Measurements from ENCODE around the gene ADGRV1.
"Not testable (repeated sequence)": the region's sequence is repeated elsewhere in the genome, so short reads cannot be mapped to it uniquely, and the experiment has no call there.

The ADGRV1 gene

GRCh38 chr5:91026466-91026865 lies 467.9 kb downstream of the ADGRV1 start:
- DNase-seq (ENCODE audit: low read depth) = no peak

GRCh38 chr5:91027405-91028139 lies 469.0 kb downstream of the ADGRV1 start:
- no peak for DNase-seq (ENCODE audit: low read depth)

GRCh38 chr5:91028499-91028956 lies 469.9 kb downstream of the ADGRV1 start:
- no peak for DNase-seq (ENCODE audit: low read depth)

GRCh38 chr5:91030521-91031401 lies 472.2 kb downstream of the ADGRV1 start:
- DNase-seq (ENCODE audit: low read depth) = no peak

GRCh38 chr5:91031402-91031752 lies 472.8 kb downstream of the ADGRV1 start:
- no peak for DNase-seq (ENCODE audit: low read depth)

GRCh38 chr5:91032125-91032524 lies 473.5 kb downstream of the ADGRV1 start:
- DNase-seq (ENCODE audit: low read depth) = no peak

GRCh38 chr5:91033370-91033769 lies 474.8 kb downstream of the ADGRV1 start:
- DNase-seq (ENCODE audit: low read depth) = no peak

- DNase-seq (ENCODE audit: low read depth) = no peak
Observed at GRCh38 chr5:91038180-91038808, 479.7 kb downstream of the ADGRV1 start.

GRCh38 chr5:91041132-91041531 lies 482.5 kb downstream of the ADGRV1 start:
- not testable (repeated sequence) for DNase-seq (ENCODE audit: low read depth)

GRCh38 chr5:91042247-91042935 lies 483.8 kb downstream of the ADGRV1 start:
- no peak for DNase-seq (ENCODE audit: low read depth)

GRCh38 chr5:91042936-91043255 lies 484.3 kb downstream of the ADGRV1 start:
- DNase-seq (ENCODE audit: low read depth) = no peak

GRCh38 chr5:91048073-91048472 lies 489.5 kb downstream of the ADGRV1 start:
- DNase-seq (ENCODE audit: low read depth) = no peak

GRCh38 chr5:91049112-91049511 lies 490.5 kb downstream of the ADGRV1 start:
- DNase-seq (ENCODE audit: low read depth) = no peak

GRCh38 chr5:91049800-91050199 lies 491.2 kb downstream of the ADGRV1 start:
- DNase-seq (ENCODE audit: low read depth) = no peak

- not testable (repeated sequence) for DNase-seq (ENCODE audit: low read depth)
Observed at GRCh38 chr5:91052411-91052810, 493.8 kb downstream of the ADGRV1 start.

GRCh38 chr5:91052977-91053740 lies 494.6 kb downstream of the ADGRV1 start:
- no peak for DNase-seq (ENCODE audit: low read depth)

- no peak for DNase-seq (ENCODE audit: low read depth)
Observed at GRCh38 chr5:91053741-91054025, 495.1 kb downstream of the ADGRV1 start.

- no peak for DNase-seq (ENCODE audit: low read depth)
Observed at GRCh38 chr5:91058155-91058554, 499.6 kb downstream of the ADGRV1 start.

GRCh38 chr5:91058575-91058974 lies 500.0 kb downstream of the ADGRV1 start:
- DNase-seq (ENCODE audit: low read depth) = no peak

- no peak for DNase-seq (ENCODE audit: low read depth)
Observed at GRCh38 chr5:91059409-91059808, 500.8 kb downstream of the ADGRV1 start.

GRCh38 chr5:91061094-91061493 lies 502.5 kb downstream of the ADGRV1 start:
- DNase-seq (ENCODE audit: low read depth) = no peak
